Measurements from ENCODE around the gene ACOT12.

GRCh38 chr5:81361600-81361999 lies 32.3 kb downstream of the ACOT12 start:
- TF ChIP-seq ZNF512 (CRISPR knock-in tag; IDR thresholded peaks at IDR 0.05; ENCODE audit: borderline replicate concordance) (no peak), CTCF (IDR thresholded peaks at IDR 0.05) (no peak), SP1 (CRISPR knock-in tag; conservative IDR thresholded peaks at IDR 0.05) (no peak), CBFB (CRISPR knock-in tag; IDR thresholded peaks at IDR 0.05; ENCODE audit: low read depth) (no peak)
